RWPE2 (cell line): ENCODE data around the gene PID1.

ENCODE experiments used
- ATAC-seq: fragments of 200-7000 bp; cut with Tn5 transposase; 3 replicates; pipeline ENCODE4 v1.9.1; 2021; ENCODE audit warnings: low read depth
- DNase-seq: peaks from one replicate; pipeline ENCODE4 v3.0.0-alpha.2; 2020; ENCODE audit warnings: low spot score
- H3K27ac ChIP-seq: fragments of 450-650 bp; 2 replicates; pipeline ENCODE4 v1.5.1; 2017; ENCODE audit warnings: mild to moderate bottlenecking; ENCODE audit not compliant: poor library complexity, severe bottlenecking
- H3K27me3 ChIP-seq: fragments of 250-450 bp; sonication (Bioruptor Pico); 2 replicates; pipeline ENCODE4 v1.5.1; 2021; ENCODE audit warnings: mild to moderate bottlenecking, moderate library complexity; ENCODE audit not compliant: insufficient read depth, poor library complexity, severe bottlenecking
- H3K36me3 ChIP-seq: fragments of 250-450 bp; sonication (Bioruptor Pico); 2 replicates; pipeline ENCODE4 v1.5.1; 2020; ENCODE audit warnings: low read depth, mild to moderate bottlenecking, moderate library complexity
- H3K4me1 ChIP-seq: fragments of 250-450 bp; sonication (Bioruptor Pico); 2 replicates; pipeline ENCODE4 v1.5.1; 2021; ENCODE audit warnings: mild to moderate bottlenecking, moderate library complexity; ENCODE audit not compliant: insufficient read depth, poor library complexity, severe bottlenecking
- H3K4me3 ChIP-seq: fragments of 250-450 bp; sonication (Bioruptor Pico); 2 replicates; pipeline ENCODE4 v1.5.1; 2021; ENCODE audit warnings: mild to moderate bottlenecking, moderate library complexity; ENCODE audit not compliant: severe bottlenecking
- H3K9me3 ChIP-seq: fragments of 250-450 bp; sonication (Bioruptor Pico); 2 replicates; pipeline ENCODE4 v1.5.1; 2021; ENCODE audit warnings: mild to moderate bottlenecking, moderate library complexity; ENCODE audit not compliant: severe bottlenecking
- CTCF ChIP-seq: fragments of 450-650 bp; IDR thresholded peaks from one replicate; pipeline ENCODE4 v1.5.1; 2017; ENCODE audit warnings: mild to moderate bottlenecking, moderate library complexity; ENCODE audit not compliant: poor library complexity, severe bottlenecking

PID1 gene

DNA sequence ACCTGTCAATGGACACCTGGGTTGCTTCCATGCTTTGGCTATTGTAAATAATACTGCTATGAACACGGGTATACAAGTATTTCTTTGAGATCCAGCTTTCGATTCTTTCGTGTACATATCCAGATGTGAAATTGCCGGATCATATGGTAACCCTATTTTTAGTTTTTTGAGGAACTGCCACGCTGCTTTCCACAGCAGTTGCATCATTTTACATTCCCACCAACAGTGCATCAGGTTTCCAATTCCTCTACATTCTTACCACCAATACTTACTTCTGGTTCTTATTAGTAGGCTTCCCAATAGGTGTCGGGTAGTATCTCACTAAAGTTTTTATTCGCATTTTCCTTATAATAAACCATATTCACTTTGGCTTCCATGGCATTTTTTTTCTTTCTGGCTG is 69.6 kb downstream of the PID1 start:
- H3K27me3 ChIP-seq: no peaks in the 10 kb centered on the region
- no peaks in the 10 kb centered on the region for H3K9me3 ChIP-seq
- H3K27ac ChIP-seq: no peak overlapping the region
- no peak for TF ChIP-seq CTCF
- no peaks in the 10 kb centered on the region for H3K4me1 ChIP-seq
- H3K36me3 ChIP-seq: no peaks in the 10 kb centered on the region
- no peak for DNase-seq
- H3K4me3 ChIP-seq: no peak overlapping the region
- no peak for ATAC-seq

DNA sequence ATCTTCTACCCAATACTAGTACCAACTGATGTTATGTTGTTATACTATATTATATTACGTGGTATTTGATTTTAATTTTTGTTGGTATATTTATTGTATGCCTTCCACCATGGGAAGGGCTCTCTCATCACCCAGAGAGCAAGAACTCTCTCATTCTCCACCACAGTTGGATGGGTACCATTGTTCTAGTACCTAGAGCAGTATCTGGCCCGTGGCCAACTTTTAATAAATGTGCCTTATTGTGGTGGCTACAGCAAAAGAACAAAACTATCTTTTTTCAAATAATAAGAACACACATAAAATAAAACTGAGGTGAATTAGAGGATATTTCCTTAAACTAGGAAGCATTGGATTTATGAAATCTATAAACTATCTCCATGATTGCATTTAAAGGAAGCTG is 71.8 kb downstream of the PID1 start:
- Histone ChIP-seq H3K4me1 (no peaks in the 10 kb centered on the region), H3K27ac (no peak overlapping the region), H3K27me3 (no peaks in the 10 kb centered on the region), H3K36me3 (no peaks in the 10 kb centered on the region), H3K4me3 (no peak overlapping the region), H3K9me3 (no peaks in the 10 kb centered on the region)
- DNase-seq: no peak
- no peak for ATAC-seq
- TF ChIP-seq CTCF: no peak

DNA sequence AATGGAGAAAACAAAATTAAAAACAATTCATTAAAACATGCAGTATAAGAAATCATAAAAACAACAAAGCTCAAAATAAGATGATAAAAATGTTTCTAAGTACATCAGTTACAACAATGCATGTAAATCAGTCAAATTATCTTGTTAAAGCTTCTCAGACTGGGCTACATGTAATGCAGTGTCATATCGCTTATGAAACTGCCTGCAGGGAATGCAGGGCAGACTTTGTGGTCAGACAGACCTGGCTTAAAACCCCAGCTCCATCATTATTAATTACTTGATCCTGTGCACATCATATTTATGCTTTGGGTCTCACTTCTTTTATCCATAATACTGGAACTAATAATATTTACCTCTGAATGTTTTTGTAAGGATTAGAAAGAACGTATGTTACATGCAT is 74.6 kb downstream of the PID1 start:
- no peak for DNase-seq
- H3K9me3 ChIP-seq: no peaks in the 10 kb centered on the region
- no peaks in the 10 kb centered on the region for H3K27me3 ChIP-seq
- no peaks in the 10 kb centered on the region for H3K4me1 ChIP-seq
- ATAC-seq: no peak
- no peak for TF ChIP-seq CTCF
- no peak overlapping the region for H3K27ac ChIP-seq
- no peak overlapping the region for H3K4me3 ChIP-seq
- no peaks in the 10 kb centered on the region for H3K36me3 ChIP-seq

- H3K4me1 ChIP-seq: no peaks in the 10 kb centered on the region
Observed at GRCh38 chr2:229195346-229195947, 75.6 kb downstream of the PID1 start.

More at GRCh38 chr2:229195346-229195947, 75.6 kb downstream of the PID1 start:
- no peaks in the 10 kb centered on the region for H3K27me3 ChIP-seq
- no peak for DNase-seq
- no peak for TF ChIP-seq CTCF
- no peak overlapping the region for H3K4me3 ChIP-seq
- ATAC-seq: no peak
- no peaks in the 10 kb centered on the region for H3K9me3 ChIP-seq
- no peaks in the 10 kb centered on the region for H3K36me3 ChIP-seq
- H3K27ac ChIP-seq: no peak overlapping the region
